IPS-15b (cell line): ENCODE results near the gene SERPINA5.
"Not testable (repeated sequence)": the region's sequence is repeated elsewhere in the genome, so short reads cannot be mapped to it uniquely, and the experiment has no call there.

Experiments used
- H3K27me3 ChIP-seq: one replicate; pipeline ENCODE4 v1.6.1; 2013; ENCODE audit warnings: low read length; ENCODE audit not compliant: control insufficient read depth, insufficient read depth
- H3K36me3 ChIP-seq: one replicate; pipeline ENCODE4 v1.6.1; 2013; ENCODE audit warnings: low read length; ENCODE audit not compliant: control insufficient read depth, insufficient read depth
- H3K4me1 ChIP-seq: one replicate; pipeline ENCODE4 v1.6.1; 2013; ENCODE audit warnings: mild to moderate bottlenecking, low read length; ENCODE audit not compliant: control insufficient read depth, insufficient read depth
- H3K4me3 ChIP-seq: one replicate; pipeline ENCODE4 v1.5.1; 2013; ENCODE audit warnings: low read depth, low read length
- H3K9ac ChIP-seq: one replicate; pipeline ENCODE4 v1.6.1; 2013; ENCODE audit warnings: low read depth, mild to moderate bottlenecking, low read length
- H3K9me3 ChIP-seq: one replicate; pipeline ENCODE4 v1.6.1; 2013; ENCODE audit warnings: mild to moderate bottlenecking, low read length; ENCODE audit not compliant: control insufficient read depth, insufficient read depth

Gene SERPINA5

DNA sequence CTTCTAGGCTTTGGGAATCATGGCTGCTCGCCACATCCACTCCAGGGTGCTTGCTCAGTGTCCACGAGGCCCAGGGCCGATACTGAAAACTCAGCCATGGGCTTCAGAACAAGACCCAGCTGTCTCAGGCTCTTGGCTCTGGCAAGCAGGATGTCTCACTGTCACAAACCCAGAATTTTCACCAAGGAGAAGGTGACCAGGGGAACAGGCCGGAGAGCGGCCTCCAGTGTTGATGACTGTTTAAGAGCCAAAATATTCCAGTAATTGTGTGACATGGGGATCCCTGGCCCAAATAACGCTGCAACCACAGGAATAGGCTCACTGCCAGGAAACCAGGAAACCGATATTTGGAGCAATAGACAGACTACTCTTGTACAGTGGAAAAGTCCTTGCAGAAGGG, 9.8 kb upstream of the SERPINA5 start:
- Histone ChIP-seq H3K27me3 (no peaks in the 10 kb centered on the region), H3K9ac (no peak overlapping the region), H3K36me3 (no peaks in the 10 kb centered on the region), H3K9me3 (no peaks in the 10 kb centered on the region), H3K4me3 (no peak overlapping the region), H3K4me1 (no peaks in the 10 kb centered on the region)

- no peaks in the 10 kb centered on the region for H3K9me3 ChIP-seq
- no peak overlapping the region for H3K9ac ChIP-seq
Observed at GRCh38 chr14:94571950-94572349, 9.3 kb upstream of the SERPINA5 start.

DNA sequence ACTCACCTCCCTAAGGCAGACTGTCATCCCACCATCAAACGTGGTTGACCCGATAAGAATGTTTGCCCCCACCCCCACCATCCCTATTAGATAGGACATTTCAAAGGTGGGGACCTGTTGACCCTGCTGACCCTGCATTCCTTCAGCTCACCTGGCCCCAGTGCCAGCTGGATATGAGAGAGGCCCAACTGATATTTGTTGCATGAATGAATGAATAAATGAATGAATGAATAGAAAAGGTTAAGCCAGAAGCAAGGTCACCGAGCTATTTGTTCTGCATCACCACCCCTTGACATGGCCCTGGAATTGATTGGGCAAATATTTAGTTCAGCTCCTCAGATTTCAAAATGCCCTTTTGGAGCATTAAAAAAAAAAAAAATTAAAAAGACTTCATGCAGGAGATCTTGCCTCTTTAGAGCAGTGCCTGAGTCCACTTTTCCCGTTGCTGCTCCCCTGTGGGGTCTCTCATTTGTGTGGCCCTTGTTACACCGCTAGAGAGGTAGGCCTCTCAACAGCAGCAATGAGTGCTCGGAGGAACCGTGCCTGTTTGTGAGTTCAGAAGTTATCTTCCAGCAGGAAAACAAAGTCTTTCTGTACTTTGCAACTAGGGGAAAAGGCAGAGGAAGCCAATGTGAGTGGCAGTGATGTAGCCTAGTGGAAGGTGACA, 8.5 kb upstream of the SERPINA5 start:
- H3K4me3 ChIP-seq: no peak overlapping the region
- no peaks in the 10 kb centered on the region for H3K9me3 ChIP-seq
- no peaks in the 10 kb centered on the region for H3K36me3 ChIP-seq
- H3K27me3 ChIP-seq: no peaks in the 10 kb centered on the region
- no peaks in the 10 kb centered on the region for H3K4me1 ChIP-seq
- no peak overlapping the region for H3K9ac ChIP-seq

More at GRCh38 chr14:94571950-94572349, 9.3 kb upstream of the SERPINA5 start:
- H3K36me3 ChIP-seq: no peaks in the 10 kb centered on the region
- no peaks in the 10 kb centered on the region for H3K4me1 ChIP-seq
- no peak overlapping the region for H3K4me3 ChIP-seq
- no peaks in the 10 kb centered on the region for H3K27me3 ChIP-seq

DNA sequence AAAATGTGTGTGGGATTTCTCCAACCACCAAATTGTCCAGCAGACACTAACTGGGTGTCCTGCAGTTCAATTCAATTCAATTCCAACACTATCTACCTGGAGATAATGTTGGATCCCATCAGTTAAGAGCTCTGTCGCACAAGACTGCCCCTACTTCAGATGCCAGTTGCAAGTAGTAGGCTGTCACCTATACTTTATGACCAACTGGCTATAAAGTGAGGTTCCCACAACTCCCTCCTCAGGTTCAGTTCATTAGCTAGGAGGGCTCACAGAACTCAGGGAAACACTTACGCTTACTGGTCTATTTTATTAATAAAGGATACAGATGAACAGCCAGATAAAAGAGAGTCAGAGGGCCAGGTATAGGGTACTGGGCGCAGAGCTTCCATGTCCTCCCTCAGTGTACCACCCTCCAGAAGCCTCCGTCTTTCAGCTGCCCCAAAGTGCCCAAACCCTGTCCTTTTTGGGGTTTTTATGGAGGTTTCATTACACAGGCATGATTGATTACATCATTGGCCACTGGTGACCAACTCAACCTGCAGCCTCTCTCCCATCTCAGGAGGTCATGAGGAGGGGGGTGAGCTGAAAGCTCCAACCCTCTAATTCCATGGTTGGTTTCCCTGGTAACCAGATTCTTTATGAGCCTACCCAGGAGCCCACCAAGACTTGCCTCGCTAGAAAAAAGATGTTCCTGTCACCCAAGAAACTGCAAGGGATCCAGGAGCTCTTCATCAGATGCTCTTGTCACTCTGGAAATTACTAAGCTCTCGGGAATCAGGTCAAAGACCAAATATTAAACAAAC, 7.5 kb upstream of the SERPINA5 start:
- H3K27me3 ChIP-seq: no peaks in the 10 kb centered on the region
- H3K4me3 ChIP-seq: no peak overlapping the region
- no peaks in the 10 kb centered on the region for H3K36me3 ChIP-seq
- H3K9ac ChIP-seq: no peak overlapping the region
- H3K4me1 ChIP-seq: no peaks in the 10 kb centered on the region
- no peaks in the 10 kb centered on the region for H3K9me3 ChIP-seq

DNA sequence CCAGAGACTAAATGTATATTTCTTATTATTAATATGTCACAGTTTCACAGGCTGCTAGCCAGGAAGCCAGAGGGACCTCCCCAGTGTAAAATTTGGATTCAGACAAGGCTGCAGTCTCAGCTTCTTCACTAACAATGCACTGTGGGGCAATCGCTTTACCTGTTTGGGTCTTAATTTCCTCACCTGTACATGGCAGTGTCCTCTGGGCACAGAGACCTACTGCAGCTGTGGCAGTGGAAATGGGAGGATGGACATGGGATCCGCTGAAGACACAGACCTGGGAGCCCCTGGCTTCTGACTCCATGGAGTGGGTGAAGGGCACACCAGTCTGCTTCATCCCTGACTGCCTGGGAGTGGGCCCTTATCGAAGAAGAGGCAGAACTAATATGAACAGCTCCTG, 6.9 kb upstream of the SERPINA5 start:
- no peaks in the 10 kb centered on the region for H3K4me1 ChIP-seq

DNA sequence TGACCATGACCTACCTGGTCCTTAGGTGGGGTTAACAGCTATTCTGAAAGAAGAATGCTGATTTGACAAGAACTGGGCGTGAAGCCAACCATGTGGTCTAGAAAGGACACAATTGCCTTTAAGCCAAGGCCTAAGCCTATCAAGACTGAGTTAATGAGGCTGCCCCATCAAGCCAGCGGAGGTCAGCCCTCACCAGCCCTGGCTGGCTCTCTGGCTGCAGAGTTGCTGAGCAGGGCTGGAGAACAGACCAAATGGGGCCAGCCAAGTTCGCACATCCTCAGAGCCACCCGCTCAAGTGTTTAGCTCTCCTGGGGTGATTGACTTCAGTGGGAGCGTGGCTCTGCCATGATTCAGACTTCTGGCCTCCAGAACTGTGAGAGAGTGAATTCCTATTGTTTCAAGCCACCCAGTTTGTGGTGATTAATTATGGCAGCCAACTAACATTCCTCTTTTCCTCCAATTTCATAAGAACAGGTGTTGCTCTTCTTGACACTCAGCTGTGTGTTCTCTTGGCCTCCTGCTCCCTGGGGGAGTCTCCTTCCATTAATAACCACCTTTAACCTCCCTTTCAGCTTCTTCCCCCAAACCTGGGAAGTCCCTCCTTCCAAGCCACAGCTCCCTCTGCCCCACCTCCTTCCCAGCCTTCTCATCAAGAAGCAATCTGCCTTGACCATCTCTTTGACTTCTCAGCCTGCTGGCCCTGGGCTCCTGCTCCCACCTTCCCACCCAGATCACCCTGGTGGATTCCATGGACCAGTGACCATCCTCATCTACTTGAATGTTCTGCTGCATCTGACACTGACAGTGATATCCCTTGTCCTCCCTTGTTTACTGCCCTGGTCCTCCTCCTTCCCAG, 5.3 kb upstream of the SERPINA5 start:
- H3K27me3 ChIP-seq: no peaks in the 10 kb centered on the region
- H3K4me3 ChIP-seq: no peak overlapping the region
- no peaks in the 10 kb centered on the region for H3K9me3 ChIP-seq
- no peaks in the 10 kb centered on the region for H3K4me1 ChIP-seq
- no peak overlapping the region for H3K9ac ChIP-seq
- no peaks in the 10 kb centered on the region for H3K36me3 ChIP-seq

More for the DNA sequence above, 6.9 kb upstream of the SERPINA5 start:
- Histone ChIP-seq H3K27me3 (no peaks in the 10 kb centered on the region), H3K36me3 (no peaks in the 10 kb centered on the region), H3K9ac (no peak overlapping the region), H3K9me3 (no peaks in the 10 kb centered on the region), H3K4me3 (no peak overlapping the region)

- not testable (repeated sequence) for H3K27me3 ChIP-seq, H3K4me3 ChIP-seq, H3K4me1 ChIP-seq, H3K36me3 ChIP-seq, H3K9ac ChIP-seq, H3K9me3 ChIP-seq
Observed at GRCh38 chr14:94577472-94577871, 3.8 kb upstream of the SERPINA5 start.

DNA sequence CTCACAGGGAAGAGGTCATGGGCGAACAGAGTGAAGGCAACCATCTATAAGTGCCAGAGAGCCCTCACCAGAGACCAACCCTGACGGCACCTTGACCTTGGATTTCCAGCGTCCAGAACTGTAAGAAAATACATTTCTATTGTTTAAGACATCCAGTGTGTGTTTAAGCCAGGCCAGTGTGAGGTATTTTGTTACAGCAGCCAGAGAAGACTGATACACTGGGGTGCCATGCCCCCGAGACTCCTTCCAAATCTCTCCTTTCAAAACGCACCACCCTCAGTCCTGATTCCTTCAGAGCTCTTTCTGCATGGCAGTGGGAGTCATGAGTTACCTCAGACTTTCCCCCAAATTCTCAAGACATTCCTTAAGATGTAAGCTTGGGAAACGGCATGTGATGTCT, 2.5 kb upstream of the SERPINA5 start:
- Histone ChIP-seq H3K4me1 (no peaks in the 10 kb centered on the region), H3K36me3 (no peaks in the 10 kb centered on the region), H3K4me3 (no peak overlapping the region), H3K9me3 (peaks cover 4% of the 10 kb centered on the region), H3K27me3 (no peaks in the 10 kb centered on the region), H3K9ac (no peak overlapping the region)

GRCh38 chr14:94582199-94582750, 1.0 kb downstream of the SERPINA5 start:
- Histone ChIP-seq H3K9me3 (peaks cover 5% of the 10 kb centered on the region), H3K9ac (no peak overlapping the region), H3K36me3 (no peaks in the 10 kb centered on the region), H3K4me1 (no peaks in the 10 kb centered on the region), H3K4me3 (no peak overlapping the region), H3K27me3 (no peaks in the 10 kb centered on the region)

DNA sequence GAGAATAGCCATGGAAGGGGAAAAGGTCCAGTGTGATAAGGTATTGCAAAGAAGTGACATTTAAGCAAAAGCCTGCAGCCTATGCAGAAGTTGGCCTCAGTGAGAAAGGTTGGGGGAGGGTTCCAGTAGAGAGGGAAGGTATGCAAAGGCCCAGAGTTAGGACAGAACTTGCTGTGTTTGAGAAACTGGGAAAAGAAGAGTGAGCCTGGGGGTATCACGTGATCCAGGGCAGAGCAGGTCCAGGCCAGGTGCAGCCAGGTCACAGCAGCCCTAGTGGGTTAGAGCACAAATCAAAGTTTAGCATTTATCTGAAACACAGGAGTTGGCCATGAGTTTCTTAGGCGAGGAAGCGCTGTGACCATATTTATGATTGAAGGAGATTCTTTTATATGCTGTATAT, 1.6 kb downstream of the SERPINA5 start:
- Histone ChIP-seq H3K9ac (no peak overlapping the region), H3K27me3 (no peaks in the 10 kb centered on the region), H3K36me3 (no peaks in the 10 kb centered on the region), H3K9me3 (peaks cover 5% of the 10 kb centered on the region), H3K4me1 (no peaks in the 10 kb centered on the region), H3K4me3 (no peak overlapping the region)

- H3K9ac ChIP-seq: no peak overlapping the region
- H3K36me3 ChIP-seq: no peaks in the 10 kb centered on the region
- no peak overlapping the region for H3K4me3 ChIP-seq
- no peaks in the 10 kb centered on the region for H3K27me3 ChIP-seq
- H3K9me3 ChIP-seq: peaks cover 5% of the 10 kb centered on the region
- H3K4me1 ChIP-seq: no peaks in the 10 kb centered on the region
Observed at GRCh38 chr14:94583557-94583956, 2.3 kb downstream of the SERPINA5 start.
